DOHH2 (cell line): ENCODE results near the gene ERVMER34-1.

Experiments used
- H3F3A ChIP-seq: fragments of 200-600 bp; sonication (generic), shearing (Covaris generic); 2 replicates; pipeline ENCODE4 v1.6.0; 2016; ENCODE audit warnings: antibody characterized with exemption, mild to moderate bottlenecking; ENCODE audit not compliant: control insufficient read depth, insufficient read depth
- H3K27ac ChIP-seq: fragments of 200-600 bp; sonication (generic); 2 replicates; pipeline ENCODE4 v1.5.1; 2014; ENCODE audit warnings: low read depth, mild to moderate bottlenecking, low read length, moderate library complexity
- H3K27me3 ChIP-seq: fragments of 200-600 bp; sonication (generic); 2 replicates; pipeline ENCODE4 v1.6.1; 2014; ENCODE audit warnings: mild to moderate bottlenecking, low read length, mixed read lengths; ENCODE audit not compliant: control insufficient read depth
- H3K36me3 ChIP-seq: fragments of 200-600 bp; sonication (generic); 2 replicates; pipeline ENCODE4 v1.6.1; 2014; ENCODE audit warnings: mild to moderate bottlenecking, low read length, moderate library complexity, mixed read lengths; ENCODE audit not compliant: control insufficient read depth
- H3K4me1 ChIP-seq: fragments of 200-600 bp; sonication (generic); 2 replicates; pipeline ENCODE4 v1.6.1; 2014; ENCODE audit warnings: mild to moderate bottlenecking, low read length, mixed read lengths; ENCODE audit not compliant: control insufficient read depth
- H3K4me2 ChIP-seq: fragments of 200-600 bp; sonication (generic); 2 replicates; pipeline ENCODE4 v1.6.0; 2014; ENCODE audit warnings: mild to moderate bottlenecking, low read length, moderate library complexity
- H3K4me3 ChIP-seq: fragments of 200-600 bp; sonication (generic); 2 replicates; pipeline ENCODE4 v1.5.1; 2014; ENCODE audit warnings: mild to moderate bottlenecking, low read length, mixed read lengths
- H3K79me2 ChIP-seq: fragments of 200-600 bp; sonication (generic); 2 replicates; pipeline ENCODE4 v1.6.1; 2014; ENCODE audit warnings: mild to moderate bottlenecking, low read length, mixed read lengths; ENCODE audit not compliant: control insufficient read depth
- H3K9me2 ChIP-seq: fragments of 200-600 bp; sonication (generic); replicated peaks from 2 replicates; pipeline ENCODE4 v1.6.1; 2014; ENCODE audit warnings: mild to moderate bottlenecking, low read length, mixed read lengths; ENCODE audit not compliant: control insufficient read depth
- H3K9me3 ChIP-seq: fragments of 200-600 bp; sonication (generic); 2 replicates; pipeline ENCODE4 v1.6.1; 2014; ENCODE audit warnings: antibody characterized with exemption, low read length, mixed read lengths; ENCODE audit not compliant: control insufficient read depth, insufficient read depth
- H4K20me1 ChIP-seq: fragments of 200-600 bp; sonication (generic); 2 replicates; pipeline ENCODE4 v1.6.0; 2014; ENCODE audit warnings: low read depth, mild to moderate bottlenecking, antibody characterized with exemption, low read length, moderate library complexity; ENCODE audit not compliant: control insufficient read depth, insufficient read depth
- CTCF ChIP-seq: fragments of 200-600 bp; sonication (generic); IDR thresholded peaks from one replicate; pipeline ENCODE4 v1.5.1; 2014; ENCODE audit warnings: antibody characterized with exemption, mild to moderate bottlenecking, low read depth, low read length; ENCODE audit not compliant: poor library complexity, severe bottlenecking
- EZH2phosphoT487 ChIP-seq: fragments of 200-600 bp; sonication (generic); IDR thresholded peaks from 2 replicates; pipeline ENCODE4 v1.6.1; 2017; ENCODE audit warnings: borderline replicate concordance, mild to moderate bottlenecking, antibody characterized with exemption, low read length, moderate library complexity, mixed read lengths

Gene ERVMER34-1

GRCh38 chr4:52714597-52715254, 36.5 kb downstream of the ERVMER34-1 start:
- H3K27me3 ChIP-seq = no peaks in the 10 kb centered on the region
- H3K36me3 ChIP-seq = peaks cover 59% of the 10 kb centered on the region
- no peaks in the 10 kb centered on the region for H3K9me3 ChIP-seq
- peak overlapping the region; percentile 92 for H3K4me3 ChIP-seq
- no peak for TF ChIP-seq CTCF
- H3K27ac ChIP-seq = peak overlapping the region; percentile 90
- H4K20me1 ChIP-seq = no peaks in the 10 kb centered on the region
- no peaks in the 10 kb centered on the region for H3K9me2 ChIP-seq
- H3F3A ChIP-seq = peaks cover 70% of the 10 kb centered on the region
- H3K4me1 ChIP-seq = peaks cover 54% of the 10 kb centered on the region
- peaks cover 37% of the 10 kb centered on the region for H3K79me2 ChIP-seq
- H3K4me2 ChIP-seq = peak overlapping the region; percentile 95

GRCh38 chr4:52713456-52713937, 37.7 kb downstream of the ERVMER34-1 start:
- no peaks in the 10 kb centered on the region for H3K9me3 ChIP-seq
- peaks cover 37% of the 10 kb centered on the region for H3K79me2 ChIP-seq
- H3K36me3 ChIP-seq = peaks cover 54% of the 10 kb centered on the region
- peaks cover 62% of the 10 kb centered on the region for H3F3A ChIP-seq
- H3K27me3 ChIP-seq = no peaks in the 10 kb centered on the region
- H3K4me3 ChIP-seq = peak overlapping the region; percentile 92
- peak overlapping the region; percentile 95 for H3K4me2 ChIP-seq
- TF ChIP-seq EZH2phosphoT487 (no peak), CTCF (no peak)
- H4K20me1 ChIP-seq = no peaks in the 10 kb centered on the region
- peak overlapping the region; percentile 90 for H3K27ac ChIP-seq
- no peaks in the 10 kb centered on the region for H3K9me2 ChIP-seq
- H3K4me1 ChIP-seq = peaks cover 66% of the 10 kb centered on the region

- TF ChIP-seq CTCF (no peak), EZH2phosphoT487 (no peak)
- Histone ChIP-seq H3K4me2 (peak overlapping the region; percentile 95), H3K36me3 (peaks cover 48% of the 10 kb centered on the region), H3F3A (peaks cover 52% of the 10 kb centered on the region), H4K20me1 (no peaks in the 10 kb centered on the region), H3K9me2 (no peaks in the 10 kb centered on the region), H3K4me1 (peaks cover 68% of the 10 kb centered on the region), H3K79me2 (peaks cover 37% of the 10 kb centered on the region), H3K27me3 (no peaks in the 10 kb centered on the region), H3K4me3 (peak overlapping the region; percentile 92), H3K9me3 (no peaks in the 10 kb centered on the region), H3K27ac (peak overlapping the region; percentile 90)
Measured at GRCh38 chr4:52712251-52713130, 38.7 kb downstream of the ERVMER34-1 start.
